ENCODE measurements around the gene NEDD8.
A peak's percentile ranks its signal among the peaks of the same experiment; 100 is the strongest.

Gene NEDD8

DNA sequence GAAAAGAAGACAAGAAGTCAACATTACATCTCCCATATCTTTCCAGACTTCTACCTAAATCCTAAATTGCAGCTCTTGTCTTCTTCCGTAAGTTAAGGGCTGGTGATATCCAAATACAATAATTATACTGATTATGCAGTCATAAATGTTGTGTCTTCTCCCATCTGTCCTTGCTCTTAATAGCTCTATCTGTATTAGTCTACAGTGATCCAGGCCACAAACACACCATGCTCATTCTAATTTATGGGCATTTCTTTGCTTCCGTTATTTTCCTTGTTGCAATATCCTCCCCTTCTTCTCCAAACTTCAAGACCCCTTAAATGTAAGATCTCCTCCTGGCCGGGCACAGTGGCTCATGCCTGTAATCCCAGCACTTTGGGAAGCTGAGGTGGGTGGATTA lies 12.6 kb downstream of the NEDD8 start:
- TF ChIP-seq, protein P1, sequence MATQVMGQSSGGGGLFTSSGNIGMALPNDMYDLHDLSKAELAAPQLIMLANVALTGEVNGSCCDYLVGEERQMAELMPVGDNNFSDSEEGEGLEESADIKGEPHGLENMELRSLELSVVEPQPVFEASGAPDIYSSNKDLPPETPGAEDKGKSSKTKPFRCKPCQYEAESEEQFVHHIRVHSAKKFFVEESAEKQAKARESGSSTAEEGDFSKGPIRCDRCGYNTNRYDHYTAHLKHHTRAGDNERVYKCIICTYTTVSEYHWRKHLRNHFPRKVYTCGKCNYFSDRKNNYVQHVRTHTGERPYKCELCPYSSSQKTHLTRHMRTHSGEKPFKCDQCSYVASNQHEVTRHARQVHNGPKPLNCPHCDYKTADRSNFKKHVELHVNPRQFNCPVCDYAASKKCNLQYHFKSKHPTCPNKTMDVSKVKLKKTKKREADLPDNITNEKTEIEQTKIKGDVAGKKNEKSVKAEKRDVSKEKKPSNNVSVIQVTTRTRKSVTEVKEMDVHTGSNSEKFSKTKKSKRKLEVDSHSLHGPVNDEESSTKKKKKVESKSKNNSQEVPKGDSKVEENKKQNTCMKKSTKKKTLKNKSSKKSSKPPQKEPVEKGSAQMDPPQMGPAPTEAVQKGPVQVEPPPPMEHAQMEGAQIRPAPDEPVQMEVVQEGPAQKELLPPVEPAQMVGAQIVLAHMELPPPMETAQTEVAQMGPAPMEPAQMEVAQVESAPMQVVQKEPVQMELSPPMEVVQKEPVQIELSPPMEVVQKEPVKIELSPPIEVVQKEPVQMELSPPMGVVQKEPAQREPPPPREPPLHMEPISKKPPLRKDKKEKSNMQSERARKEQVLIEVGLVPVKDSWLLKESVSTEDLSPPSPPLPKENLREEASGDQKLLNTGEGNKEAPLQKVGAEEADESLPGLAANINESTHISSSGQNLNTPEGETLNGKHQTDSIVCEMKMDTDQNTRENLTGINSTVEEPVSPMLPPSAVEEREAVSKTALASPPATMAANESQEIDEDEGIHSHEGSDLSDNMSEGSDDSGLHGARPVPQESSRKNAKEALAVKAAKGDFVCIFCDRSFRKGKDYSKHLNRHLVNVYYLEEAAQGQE (IDR thresholded peaks at IDR 0.05; ENCODE audit: insufficient read depth in 1 of 2, low read depth in 2 of 2, low read length in 2 of 2): no peak
- TF ChIP-seq FOXP2 (optimal IDR thresholded peaks at IDR 0.05; ENCODE audit: borderline replicate concordance, extremely low read depth, extremely low read length, insufficient read depth): no peak
- TF ChIP-seq SIN3A (IDR thresholded peaks at IDR 0.05; ENCODE audit: borderline replicate concordance, insufficient read depth, low read length): no peak
- no peak for TF ChIP-seq TAF1 (IDR thresholded peaks at IDR 0.05; ENCODE audit: borderline replicate concordance, insufficient read depth, low read length)
- TF ChIP-seq POLR2AphosphoS5 (IDR thresholded peaks at IDR 0.05; ENCODE audit: low read depth, low read length): no peak

DNA sequence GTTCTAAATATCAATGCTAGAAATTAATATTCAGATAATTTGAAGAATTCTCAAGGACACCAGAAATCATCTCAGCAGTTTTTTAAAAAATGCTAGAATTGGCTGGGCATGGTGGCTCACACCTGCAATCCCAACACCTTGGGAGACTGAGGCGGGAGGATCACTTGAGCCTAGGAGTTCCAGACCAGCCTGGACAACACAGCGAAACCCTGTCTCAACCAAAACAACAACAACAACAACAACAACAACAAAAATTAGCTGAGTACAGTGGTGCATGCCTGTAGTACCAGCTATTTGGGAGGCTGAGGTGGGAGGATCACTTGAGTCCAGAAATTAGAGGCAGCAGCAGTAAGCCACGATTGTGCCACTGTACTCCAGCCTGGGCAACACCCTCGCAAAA lies 13.1 kb downstream of the NEDD8 start:
- TF ChIP-seq SIN3A (IDR thresholded peaks at IDR 0.05; ENCODE audit: borderline replicate concordance, insufficient read depth, low read length): no peak
- no peak for TF ChIP-seq FOXP2 (optimal IDR thresholded peaks at IDR 0.05; ENCODE audit: borderline replicate concordance, extremely low read depth, extremely low read length, insufficient read depth)
- TF ChIP-seq POLR2AphosphoS5 (IDR thresholded peaks at IDR 0.05; ENCODE audit: low read depth, low read length): no peak
- TF ChIP-seq TAF1 (IDR thresholded peaks at IDR 0.05; ENCODE audit: borderline replicate concordance, insufficient read depth, low read length): no peak
- TF ChIP-seq, protein P1 (IDR thresholded peaks at IDR 0.05; ENCODE audit: insufficient read depth in 1 of 2, low read depth in 2 of 2, low read length in 2 of 2): no peak

DNA sequence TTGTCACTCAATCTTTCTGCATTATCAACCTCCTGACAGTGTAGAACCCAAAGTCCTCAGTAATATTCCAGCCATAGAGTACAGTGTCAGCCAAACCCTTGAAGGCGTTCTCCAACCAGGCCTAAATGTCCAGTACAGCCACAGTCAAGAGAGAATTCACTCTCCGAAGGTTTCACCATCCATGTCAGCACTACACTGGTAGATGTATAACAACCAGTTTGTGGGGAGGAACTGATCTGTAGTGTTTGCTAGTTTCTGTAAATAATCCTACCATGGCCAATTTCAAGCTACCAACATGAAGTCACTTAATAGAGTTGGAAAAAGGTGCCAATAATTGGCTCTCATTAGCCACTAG lies 15.8 kb downstream of the NEDD8 start:
- TF ChIP-seq, protein P1 (IDR thresholded peaks at IDR 0.05; ENCODE audit: insufficient read depth in 1 of 2, low read depth in 2 of 2, low read length in 2 of 2): no peak
- TF ChIP-seq FOXP2 (optimal IDR thresholded peaks at IDR 0.05; ENCODE audit: borderline replicate concordance, extremely low read depth, extremely low read length, insufficient read depth) (no peak), SIN3A (IDR thresholded peaks at IDR 0.05; ENCODE audit: borderline replicate concordance, insufficient read depth, low read length) (no peak), POLR2AphosphoS5 (IDR thresholded peaks at IDR 0.05; ENCODE audit: low read depth, low read length) (no peak), TAF1 (IDR thresholded peaks at IDR 0.05; ENCODE audit: borderline replicate concordance, insufficient read depth, low read length) (no peak)

DNA sequence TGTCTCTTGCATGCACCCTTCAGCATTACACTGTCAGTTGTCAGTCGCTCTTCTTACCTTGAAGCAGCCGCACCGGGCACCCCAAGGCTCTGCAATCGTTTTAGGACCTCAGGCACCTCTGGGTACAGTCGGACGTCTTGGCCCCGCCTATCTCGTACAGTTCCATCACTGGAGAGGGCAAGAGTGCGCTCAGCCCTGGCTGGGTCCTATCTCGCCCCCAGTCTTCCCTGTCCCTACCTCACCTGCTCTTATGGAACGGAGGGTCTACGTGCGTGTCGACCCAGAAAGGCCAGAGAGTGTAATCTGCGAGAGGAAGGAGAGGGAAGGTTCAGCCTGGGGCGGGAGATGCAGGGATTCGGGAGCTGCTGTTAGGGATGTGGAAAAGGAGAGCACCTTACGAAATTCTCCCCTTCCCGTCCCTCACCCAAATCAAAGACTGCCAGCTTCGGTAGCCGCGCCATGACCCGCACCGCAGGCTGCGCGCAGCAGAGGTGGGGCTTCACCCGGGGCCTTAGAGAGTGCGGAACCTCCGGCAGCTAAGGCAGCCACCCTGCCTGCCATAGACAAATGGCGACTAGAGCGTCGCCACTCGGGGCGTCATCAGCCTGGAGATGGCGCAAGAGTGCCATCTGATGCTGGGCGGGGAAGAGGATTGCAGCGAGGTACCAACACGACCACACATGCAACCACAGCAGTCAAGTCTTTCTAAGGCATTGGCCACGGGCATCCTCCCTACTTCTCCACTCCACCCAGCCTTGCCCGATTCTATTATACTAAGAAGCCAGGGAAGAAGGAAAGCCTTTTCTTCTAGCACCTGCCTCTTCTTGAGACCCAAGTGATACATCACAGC lies 16.4 kb downstream of the NEDD8 start, which contains the start of gene MDP1:
MDP1 (minus strand) TSS at position 572 of the 850 bp plus-strand sequence; CDS start at position 461, 111 bp downstream.
- TF ChIP-seq POLR2AphosphoS5 (IDR thresholded peaks at IDR 0.05; ENCODE audit: low read depth, low read length): peak; percentile 71
- TF ChIP-seq, protein P1 (IDR thresholded peaks at IDR 0.05; ENCODE audit: insufficient read depth in 1 of 2, low read depth in 2 of 2, low read length in 2 of 2): no peak
- TF ChIP-seq SIN3A (IDR thresholded peaks at IDR 0.05; ENCODE audit: borderline replicate concordance, insufficient read depth, low read length): no peak
- TF ChIP-seq FOXP2 (optimal IDR thresholded peaks at IDR 0.05; ENCODE audit: borderline replicate concordance, extremely low read depth, extremely low read length, insufficient read depth): peak; percentile 78
- peak; percentile 51; the same call in 1 of the 2 replicates for TF ChIP-seq TAF1 (IDR thresholded peaks at IDR 0.05; ENCODE audit: borderline replicate concordance, insufficient read depth, low read length)

Measured in PFSK-1 (cell line).